HEK293 (cell line): Measurements from ENCODE around the gene IL18.
A peak's percentile ranks its signal among the peaks of the same experiment; 100 is the strongest.

Source experiments
- CTCF ChIA-PET: fragments of 350-600 bp; formaldehyde crosslinking; extraction: SDS; loops from one replicate; lab custom pipeline; 2021; ENCODE audit warnings: antibody characterized with exemption; lab: Yijun Ruan, JAX
- POLR2A ChIA-PET: fragments of 300-600 bp; formaldehyde crosslinking; extraction: SDS; loops from one replicate; lab custom pipeline; 2020; ENCODE audit warnings: antibody characterized with exemption, inconsistent platforms; lab: Yijun Ruan, JAX
- H3K27ac ChIP-seq: fragments of 200-500 bp; sonication (Bioruptor generic); 2 replicates; pipeline ENCODE4 v1.5.1; 2014; ENCODE audit warnings: low read depth, low read length, control low read depth, inconsistent platforms; ENCODE audit errors: extremely low read depth
- H3K36me3 ChIP-seq, 2 experiments: fragments of 200-500 bp in 1 of 2; sonication (Bioruptor generic) in 1 of 2; 1 replicate in 1 of 2; 2 replicates in 1 of 2; pipeline ENCODE4 v1.5.1; 2014 to 2017; ENCODE audit warnings: inconsistent platforms in 2 of 2, low read length in 2 of 2; ENCODE audit not compliant: control insufficient read depth in 2 of 2, insufficient read depth in 1 of 2
- H3K4me1 ChIP-seq: fragments of 200-500 bp; sonication (Bioruptor generic); 2 replicates; pipeline ENCODE4 v1.5.1; 2014; ENCODE audit warnings: mild to moderate bottlenecking, low read length, inconsistent platforms; ENCODE audit not compliant: control insufficient read depth, insufficient read depth
- H3K4me3 ChIP-seq: 2 replicates; pipeline ENCODE4 v1.5.1; 2011; ENCODE audit warnings: low read depth, mild to moderate bottlenecking, control low read depth, low read length, moderate library complexity
- H3K9me3 ChIP-seq: fragments of 200-500 bp; sonication (Bioruptor generic); 2 replicates; pipeline ENCODE4 v1.5.1; 2014; ENCODE audit warnings: low read depth, low read length, inconsistent platforms; ENCODE audit not compliant: control insufficient read depth, insufficient read depth
- ATF2 ChIP-seq: fragments of 450-650 bp; formaldehyde crosslinking; IDR thresholded peaks from 2 replicates; pipeline ENCODE4 v1.5.1; 2016; ENCODE audit warnings: missing biosample characterization, missing genetic modification characterization, low read depth
- EGR2 ChIP-seq: fragments of 450-650 bp; formaldehyde crosslinking; IDR thresholded peaks from 2 replicates; pipeline ENCODE4 v1.5.1; 2016; ENCODE audit warnings: low read depth, missing biosample characterization, missing genetic modification characterization
- GLI2 ChIP-seq: fragments of 450-650 bp; formaldehyde crosslinking; IDR thresholded peaks from 2 replicates; pipeline ENCODE4; 2017; ENCODE audit warnings: missing biosample characterization, missing genetic modification characterization, low read depth, borderline replicate concordance
- GLI4 ChIP-seq: fragments of 450-650 bp; formaldehyde crosslinking; IDR thresholded peaks from 2 replicates; pipeline ENCODE4 v1.5.1; 2016; ENCODE audit warnings: missing biosample characterization, missing genetic modification characterization
- HOXD13 ChIP-seq: sonication (generic); formaldehyde crosslinking; IDR thresholded peaks from 2 replicates; pipeline ENCODE4 v1.8.0; 2022; ENCODE audit warnings: missing genetic modification reagents, borderline replicate concordance
- REPIN1 ChIP-seq: fragments of 450-650 bp; formaldehyde crosslinking; IDR thresholded peaks from 2 replicates; pipeline ENCODE4 v1.5.1; 2017; ENCODE audit warnings: missing biosample characterization, missing genetic modification characterization, low read depth
- SALL2 ChIP-seq: fragments of 450-650 bp; formaldehyde crosslinking; IDR thresholded peaks from 2 replicates; pipeline ENCODE4 v1.5.0; 2017; ENCODE audit warnings: missing biosample characterization, mild to moderate bottlenecking, missing genetic modification characterization, borderline replicate concordance
- ZBTB21 ChIP-seq: fragments of 450-650 bp; formaldehyde crosslinking; IDR thresholded peaks from 2 replicates; pipeline ENCODE4 v1.5.1; 2017; ENCODE audit warnings: missing biosample characterization, missing genetic modification characterization
- ZNF133 ChIP-seq: fragments of 450-650 bp; formaldehyde crosslinking; IDR thresholded peaks from 2 replicates; pipeline ENCODE4 v1.5.1; 2016; ENCODE audit warnings: missing biosample characterization, missing genetic modification characterization
- ZNF174 ChIP-seq: fragments of 450-650 bp; formaldehyde crosslinking; IDR thresholded peaks from 2 replicates; pipeline ENCODE4 v1.5.0; 2017; ENCODE audit warnings: missing biosample characterization, mild to moderate bottlenecking, missing genetic modification characterization
- ZNF23 ChIP-seq: fragments of 450-650 bp; formaldehyde crosslinking; IDR thresholded peaks from 2 replicates; pipeline ENCODE4 v1.5.1; 2016; ENCODE audit warnings: missing biosample characterization, missing genetic modification characterization, borderline replicate concordance
- ZNF274 ChIP-seq, 2 experiments: fragments of 200-500 bp in 1 of 2; fragments of 450-650 bp in 1 of 2; sonication (Bioruptor generic) in 1 of 2; formaldehyde crosslinking in 1 of 2; IDR thresholded peaks; 2 replicates each; pipeline versions ENCODE4 v1.5.1 to v1.6.1; 2014 to 2016; ENCODE audit warnings: borderline replicate concordance in 1 of 2, inconsistent platforms in 1 of 2, low read length in 1 of 2, missing biosample characterization in 1 of 2, missing genetic modification characterization in 1 of 2
- ZNF423 ChIP-seq: fragments of 450-650 bp; formaldehyde crosslinking; IDR thresholded peaks from 2 replicates; pipeline ENCODE4 v1.5.1; 2016; ENCODE audit warnings: missing biosample characterization, missing genetic modification characterization
- ZNF433 ChIP-seq: fragments of 450-650 bp; formaldehyde crosslinking; IDR thresholded peaks from 2 replicates; pipeline ENCODE4 v1.5.1; 2016; ENCODE audit warnings: missing biosample characterization, missing genetic modification characterization, low read depth
- ZNF558 ChIP-seq: fragments of 450-650 bp; formaldehyde crosslinking; IDR thresholded peaks from 2 replicates; pipeline ENCODE4 v1.5.1; 2016; ENCODE audit warnings: missing biosample characterization, missing genetic modification characterization
- ZNF670 ChIP-seq: fragments of 450-650 bp; formaldehyde crosslinking; IDR thresholded peaks from 2 replicates; pipeline ENCODE4 v1.5.1; 2016; ENCODE audit warnings: missing biosample characterization, missing genetic modification characterization, low read depth
- ZNF76 ChIP-seq: fragments of 450-650 bp; formaldehyde crosslinking; IDR thresholded peaks from 2 replicates; pipeline ENCODE4; 2016; ENCODE audit warnings: low read depth, missing biosample characterization, missing genetic modification characterization, borderline replicate concordance
- ZNF776 ChIP-seq: fragments of 450-650 bp; formaldehyde crosslinking; IDR thresholded peaks from 2 replicates; pipeline ENCODE4 v1.5.0; 2017; ENCODE audit warnings: missing biosample characterization, missing genetic modification characterization, borderline replicate concordance
- TF ChIP-seq, protein P1 (sequence below): fragments of 450-650 bp; formaldehyde crosslinking; conservative IDR thresholded peaks from 2 replicates; pipeline ENCODE4 v1.5.1; 2016; ENCODE audit warnings: low read depth, missing biosample characterization, missing genetic modification characterization

IL18 gene

GRCh38 chr11:112143597-112143996 is 20.3 kb downstream of the IL18 start:
- H3K4me1 ChIP-seq: no peaks in the 10 kb centered on the region
- no peak overlapping the region for H3K4me3 ChIP-seq
- CTCF ChIA-PET: interaction anchor here (0.5 kb wide), 1 partner anchor 20 kb away, joined by 8 read pairs; no protein-coding TSS in a partner anchor
- no peak for TF ChIP-seq REPIN1 (tag by site-specific recombination)
- TF ChIP-seq ATF2 (tag by site-specific recombination): 0 out of 2 replicates have a peak, but pooled peaks have one; percentile 56
- TF ChIP-seq, all 188 proteins: peak for 1
- POLR2A ChIA-PET: no interaction called here
- no peaks in the 10 kb centered on the region for H3K9me3 ChIP-seq
- no peaks in the 10 kb centered on the region for H3K36me3 ChIP-seq
- no peak overlapping the region for H3K27ac ChIP-seq

GRCh38 chr11:112134473-112134872 is 29.4 kb downstream of the IL18 start:
- no peak overlapping the region for H3K4me3 ChIP-seq
- no peak for TF ChIP-seq ZNF423 (tag by site-specific recombination)
- no peak for TF ChIP-seq ZNF23
- TF ChIP-seq SALL2: no peak
- no peak for TF ChIP-seq ZNF174 (tag by site-specific recombination)
- TF ChIP-seq GLI2 (tag by site-specific recombination): no peak
- TF ChIP-seq ZNF670: no peak
- TF ChIP-seq, protein P1, sequence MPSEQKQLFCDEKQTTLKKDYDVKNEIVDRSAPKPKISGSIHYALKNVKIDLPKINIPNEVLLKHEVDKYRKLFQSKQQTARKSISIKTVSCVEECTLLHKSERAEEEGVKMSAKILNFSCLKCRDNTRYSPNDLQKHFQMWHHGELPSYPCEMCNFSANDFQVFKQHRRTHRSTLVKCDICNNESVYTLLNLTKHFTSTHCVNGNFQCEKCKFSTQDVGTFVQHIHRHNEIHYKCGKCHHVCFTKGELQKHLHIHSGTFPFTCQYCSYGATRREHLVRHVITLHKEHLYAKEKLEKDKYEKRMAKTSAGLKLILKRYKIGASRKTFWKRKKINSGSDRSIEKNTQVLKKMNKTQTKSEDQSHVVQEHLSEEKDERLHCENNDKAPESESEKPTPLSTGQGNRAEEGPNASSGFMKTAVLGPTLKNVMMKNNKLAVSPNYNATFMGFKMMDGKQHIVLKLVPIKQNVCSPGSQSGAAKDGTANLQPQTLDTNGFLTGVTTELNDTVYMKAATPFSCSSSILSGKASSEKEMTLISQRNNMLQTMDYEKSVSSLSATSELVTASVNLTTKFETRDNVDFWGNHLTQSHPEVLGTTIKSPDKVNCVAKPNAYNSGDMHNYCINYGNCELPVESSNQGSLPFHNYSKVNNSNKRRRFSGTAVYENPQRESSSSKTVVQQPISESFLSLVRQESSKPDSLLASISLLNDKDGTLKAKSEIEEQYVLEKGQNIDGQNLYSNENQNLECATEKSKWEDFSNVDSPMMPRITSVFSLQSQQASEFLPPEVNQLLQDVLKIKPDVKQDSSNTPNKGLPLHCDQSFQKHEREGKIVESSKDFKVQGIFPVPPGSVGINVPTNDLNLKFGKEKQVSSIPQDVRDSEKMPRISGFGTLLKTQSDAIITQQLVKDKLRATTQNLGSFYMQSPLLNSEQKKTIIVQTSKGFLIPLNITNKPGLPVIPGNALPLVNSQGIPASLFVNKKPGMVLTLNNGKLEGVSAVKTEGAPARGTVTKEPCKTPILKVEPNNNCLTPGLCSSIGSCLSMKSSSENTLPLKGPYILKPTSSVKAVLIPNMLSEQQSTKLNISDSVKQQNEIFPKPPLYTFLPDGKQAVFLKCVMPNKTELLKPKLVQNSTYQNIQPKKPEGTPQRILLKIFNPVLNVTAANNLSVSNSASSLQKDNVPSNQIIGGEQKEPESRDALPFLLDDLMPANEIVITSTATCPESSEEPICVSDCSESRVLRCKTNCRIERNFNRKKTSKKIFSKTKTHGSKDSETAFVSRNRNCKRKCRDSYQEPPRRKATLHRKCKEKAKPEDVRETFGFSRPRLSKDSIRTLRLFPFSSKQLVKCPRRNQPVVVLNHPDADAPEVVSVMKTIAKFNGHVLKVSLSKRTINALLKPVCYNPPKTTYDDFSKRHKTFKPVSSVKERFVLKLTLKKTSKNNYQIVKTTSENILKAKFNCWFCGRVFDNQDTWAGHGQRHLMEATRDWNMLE (tag by site-specific recombination): no peak
- TF ChIP-seq ZNF776 (tag by site-specific recombination): no peak
- TF ChIP-seq ZBTB21 (tag by site-specific recombination): no peak
- TF ChIP-seq ZNF133: no peak
- TF ChIP-seq HOXD13: no peak
- no peak for TF ChIP-seq GLI4
- no peak for TF ChIP-seq EGR2 (tag by site-specific recombination)
- TF ChIP-seq ZNF76 (tag by site-specific recombination): no peak
- TF ChIP-seq ZNF433 (tag by site-specific recombination): no peak
- no peak for TF ChIP-seq ZNF274 (IDR thresholded peaks at IDR 0.05; ENCODE audit: low read length)
- no peak for TF ChIP-seq ZNF274 (tag by site-specific recombination; IDR thresholded peaks at IDR 0.05; ENCODE audit: borderline replicate concordance)
- TF ChIP-seq ZNF558 (tag by site-specific recombination): no peak
- ChIA-PET CTCF (interaction anchor here (0.7 to 1.5 kb wide), 4 partner anchors 18 to 212 kb away, joined by 3 to 6 read pairs (median 4); partner anchors contain the start of gene BCO2), POLR2A (no interaction called here)
- H3K27ac ChIP-seq: no peak overlapping the region
- H3K4me1 ChIP-seq: no peaks in the 10 kb centered on the region
- H3K36me3 ChIP-seq: no peaks in the 10 kb centered on the region
- H3K9me3 ChIP-seq: no peaks in the 10 kb centered on the region
